ENCODE results near the gene SLC18B1.

Gene SLC18B1

GRCh38 chr6:132760256-132760655 is 38.2 kb downstream of the SLC18B1 start:
- Histone ChIP-seq H3K4me1 (ENCODE audit: control insufficient read depth in 1 of 2, insufficient read depth in 2 of 2, low read length in 2 of 2) (no peaks in the 10 kb centered on the region), H3K4me3 (ENCODE audit: low read depth in 1 of 2, low read length in 2 of 2) (no peak overlapping the region), H3K27me3 (ENCODE audit: low read depth, low read length) (no peaks in the 10 kb centered on the region), H3K36me3 (ENCODE audit: control insufficient read depth in 1 of 2, insufficient read depth in 2 of 2, low read length in 2 of 2) (no peaks in the 10 kb centered on the region), H3K9me3 (ENCODE audit: control insufficient read depth in 1 of 2, low read length in 2 of 2) (no peaks in the 10 kb centered on the region), H3K27ac (ENCODE audit: low read length) (no peak overlapping the region)

DNA sequence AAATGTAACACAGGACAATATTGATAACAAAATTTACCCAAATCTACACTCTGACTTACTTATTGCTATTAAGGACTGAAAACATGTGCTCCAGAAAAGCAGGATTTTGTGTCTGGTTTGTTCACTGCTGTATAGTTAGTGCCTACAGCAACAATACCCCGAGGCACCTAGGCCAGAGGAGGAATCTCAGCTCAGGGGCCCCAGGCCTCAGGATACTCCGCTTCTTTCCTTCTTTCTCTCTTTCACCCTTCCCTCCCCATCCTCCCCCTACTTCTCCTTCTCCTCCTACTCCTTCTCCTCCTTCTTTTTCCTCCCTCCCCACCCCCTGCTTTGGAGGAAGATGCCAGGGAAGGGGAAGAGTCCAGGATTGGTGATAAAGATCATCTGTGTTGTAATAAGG is 39.7 kb downstream of the SLC18B1 start:
- H3K9me3 ChIP-seq (ENCODE audit: control insufficient read depth in 1 of 2, low read length in 2 of 2) = no peaks in the 10 kb centered on the region
- no peaks in the 10 kb centered on the region for H3K4me1 ChIP-seq (ENCODE audit: control insufficient read depth in 1 of 2, insufficient read depth in 2 of 2, low read length in 2 of 2)
- no peak overlapping the region for H3K27ac ChIP-seq (ENCODE audit: low read length)
- H3K4me3 ChIP-seq (ENCODE audit: low read depth in 1 of 2, low read length in 2 of 2) = no peak overlapping the region
- no peaks in the 10 kb centered on the region for H3K27me3 ChIP-seq (ENCODE audit: low read depth, low read length)
- H3K36me3 ChIP-seq (ENCODE audit: control insufficient read depth in 1 of 2, insufficient read depth in 2 of 2, low read length in 2 of 2) = no peaks in the 10 kb centered on the region

- H3K36me3 ChIP-seq (ENCODE audit: control insufficient read depth in 1 of 2, insufficient read depth in 2 of 2, low read length in 2 of 2) = no peaks in the 10 kb centered on the region
- no peaks in the 10 kb centered on the region for H3K9me3 ChIP-seq (ENCODE audit: control insufficient read depth in 1 of 2, low read length in 2 of 2)
- H3K4me1 ChIP-seq (ENCODE audit: control insufficient read depth in 1 of 2, insufficient read depth in 2 of 2, low read length in 2 of 2) = no peaks in the 10 kb centered on the region
- H3K27me3 ChIP-seq (ENCODE audit: low read depth, low read length) = no peaks in the 10 kb centered on the region
- H3K27ac ChIP-seq (ENCODE audit: low read length) = no peak overlapping the region
- H3K4me3 ChIP-seq (ENCODE audit: low read depth in 1 of 2, low read length in 2 of 2) = no peak overlapping the region
Measured at GRCh38 chr6:132752255-132752654, 46.2 kb downstream of the SLC18B1 start.

DNA sequence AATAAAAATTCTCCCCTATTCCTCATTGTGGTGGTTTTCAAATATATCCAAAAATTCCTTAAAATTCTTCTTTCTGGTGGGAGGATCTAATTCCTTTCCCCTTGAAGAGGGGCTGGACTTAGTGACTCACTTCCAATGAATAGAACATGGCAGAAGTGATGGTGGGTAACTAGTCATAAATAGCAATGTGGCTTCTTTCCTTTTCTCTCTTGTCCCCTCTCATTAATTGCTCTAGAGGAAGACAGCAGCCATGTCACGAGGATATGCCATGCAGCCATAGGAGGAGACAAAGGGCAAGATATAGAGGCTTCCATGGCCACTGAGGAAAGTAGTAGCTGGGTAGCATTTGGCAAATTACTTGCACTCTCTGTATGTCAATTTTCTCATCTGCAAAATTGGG is 46.6 kb downstream of the SLC18B1 start:
- Histone ChIP-seq H3K27me3 (ENCODE audit: low read depth, low read length) (no peaks in the 10 kb centered on the region), H3K4me1 (ENCODE audit: control insufficient read depth in 1 of 2, insufficient read depth in 2 of 2, low read length in 2 of 2) (no peaks in the 10 kb centered on the region), H3K4me3 (ENCODE audit: low read depth in 1 of 2, low read length in 2 of 2) (no peak overlapping the region), H3K9me3 (ENCODE audit: control insufficient read depth in 1 of 2, low read length in 2 of 2) (no peaks in the 10 kb centered on the region), H3K36me3 (ENCODE audit: control insufficient read depth in 1 of 2, insufficient read depth in 2 of 2, low read length in 2 of 2) (no peaks in the 10 kb centered on the region), H3K27ac (ENCODE audit: low read length) (no peak overlapping the region)

- H3K36me3 ChIP-seq (ENCODE audit: control insufficient read depth in 1 of 2, insufficient read depth in 2 of 2, low read length in 2 of 2) = no peaks in the 10 kb centered on the region
- no peak overlapping the region for H3K4me3 ChIP-seq (ENCODE audit: low read depth in 1 of 2, low read length in 2 of 2)
- H3K9me3 ChIP-seq (ENCODE audit: control insufficient read depth in 1 of 2, low read length in 2 of 2) = no peaks in the 10 kb centered on the region
- H3K4me1 ChIP-seq (ENCODE audit: control insufficient read depth in 1 of 2, insufficient read depth in 2 of 2, low read length in 2 of 2) = no peaks in the 10 kb centered on the region
- no peaks in the 10 kb centered on the region for H3K27me3 ChIP-seq (ENCODE audit: low read depth, low read length)
- H3K27ac ChIP-seq (ENCODE audit: low read length) = no peak overlapping the region
Measured at GRCh38 chr6:132751306-132751705, 47.1 kb downstream of the SLC18B1 start.

- no peaks in the 10 kb centered on the region for H3K27me3 ChIP-seq (ENCODE audit: low read depth, low read length)
- no peak overlapping the region for H3K27ac ChIP-seq (ENCODE audit: low read length)
- no peak overlapping the region for H3K4me3 ChIP-seq (ENCODE audit: low read depth in 1 of 2, low read length in 2 of 2)
- H3K36me3 ChIP-seq (ENCODE audit: control insufficient read depth in 1 of 2, insufficient read depth in 2 of 2, low read length in 2 of 2) = no peaks in the 10 kb centered on the region
- no peaks in the 10 kb centered on the region for H3K4me1 ChIP-seq (ENCODE audit: control insufficient read depth in 1 of 2, insufficient read depth in 2 of 2, low read length in 2 of 2)
- no peaks in the 10 kb centered on the region for H3K9me3 ChIP-seq (ENCODE audit: control insufficient read depth in 1 of 2, low read length in 2 of 2)
Measured at GRCh38 chr6:132750455-132751248, 47.8 kb downstream of the SLC18B1 start.

- Histone ChIP-seq H3K4me1 (ENCODE audit: control insufficient read depth in 1 of 2, insufficient read depth in 2 of 2, low read length in 2 of 2) (no peaks in the 10 kb centered on the region), H3K9me3 (ENCODE audit: control insufficient read depth in 1 of 2, low read length in 2 of 2) (no peaks in the 10 kb centered on the region), H3K27me3 (ENCODE audit: low read depth, low read length) (no peaks in the 10 kb centered on the region), H3K27ac (ENCODE audit: low read length) (no peak overlapping the region), H3K4me3 (ENCODE audit: low read depth in 1 of 2, low read length in 2 of 2) (no peak overlapping the region), H3K36me3 (ENCODE audit: control insufficient read depth in 1 of 2, insufficient read depth in 2 of 2, low read length in 2 of 2) (no peaks in the 10 kb centered on the region)
Measured at GRCh38 chr6:132749111-132749510, 49.3 kb downstream of the SLC18B1 start.

DNA sequence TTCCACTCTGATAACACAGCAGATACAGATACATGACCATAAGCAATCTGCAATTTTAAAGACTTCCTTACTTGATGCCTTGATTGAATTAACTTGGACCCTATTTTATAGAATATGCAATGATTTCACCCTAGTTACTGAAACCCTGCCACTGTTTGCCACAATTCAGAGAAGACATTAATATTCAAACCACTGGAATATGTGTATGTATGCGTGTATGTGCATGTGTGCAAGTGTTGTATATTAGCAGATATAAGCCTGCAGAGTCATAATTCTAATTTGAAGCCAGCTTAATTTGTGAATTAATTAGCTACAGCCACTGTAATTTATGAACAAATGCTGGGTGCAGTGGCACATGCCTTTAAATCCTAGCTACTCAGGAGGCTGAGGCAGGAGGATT is 50.0 kb downstream of the SLC18B1 start:
- no peaks in the 10 kb centered on the region for H3K27me3 ChIP-seq (ENCODE audit: low read depth, low read length)
- H3K4me1 ChIP-seq (ENCODE audit: control insufficient read depth in 1 of 2, insufficient read depth in 2 of 2, low read length in 2 of 2) = no peaks in the 10 kb centered on the region
- H3K9me3 ChIP-seq (ENCODE audit: control insufficient read depth in 1 of 2, low read length in 2 of 2) = no peaks in the 10 kb centered on the region
- H3K4me3 ChIP-seq (ENCODE audit: low read depth in 1 of 2, low read length in 2 of 2) = no peak overlapping the region
- no peaks in the 10 kb centered on the region for H3K36me3 ChIP-seq (ENCODE audit: control insufficient read depth in 1 of 2, insufficient read depth in 2 of 2, low read length in 2 of 2)
- no peak overlapping the region for H3K27ac ChIP-seq (ENCODE audit: low read length)

DNA sequence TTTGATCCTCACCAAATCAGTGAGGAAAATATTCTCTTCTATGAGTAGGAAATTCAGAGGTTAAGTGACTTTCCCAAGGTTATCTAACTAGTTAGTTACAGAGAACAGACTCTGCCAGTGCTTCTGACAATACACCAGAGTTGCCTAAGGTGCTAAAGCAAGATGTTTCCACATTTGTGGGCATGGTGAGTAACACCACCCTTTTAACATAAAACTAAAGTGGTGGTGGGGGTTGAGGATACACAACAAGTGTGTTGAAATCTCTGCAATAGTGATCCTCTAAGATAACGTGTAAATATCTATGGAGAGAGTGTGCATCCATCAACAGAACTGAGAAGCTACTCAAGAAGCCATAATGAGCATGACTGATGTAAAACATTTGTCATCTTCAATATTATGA is 52.4 kb downstream of the SLC18B1 start:
- no peaks in the 10 kb centered on the region for H3K9me3 ChIP-seq (ENCODE audit: control insufficient read depth in 1 of 2, low read length in 2 of 2)
- no peak overlapping the region for H3K4me3 ChIP-seq (ENCODE audit: low read depth in 1 of 2, low read length in 2 of 2)
- no peak overlapping the region for H3K27ac ChIP-seq (ENCODE audit: low read length)
- H3K27me3 ChIP-seq (ENCODE audit: low read depth, low read length) = no peaks in the 10 kb centered on the region
- no peaks in the 10 kb centered on the region for H3K4me1 ChIP-seq (ENCODE audit: control insufficient read depth in 1 of 2, insufficient read depth in 2 of 2, low read length in 2 of 2)
- H3K36me3 ChIP-seq (ENCODE audit: control insufficient read depth in 1 of 2, insufficient read depth in 2 of 2, low read length in 2 of 2) = no peaks in the 10 kb centered on the region

GRCh38 chr6:132742495-132742894 is 55.9 kb downstream of the SLC18B1 start:
- H3K27ac ChIP-seq (ENCODE audit: low read length) = no peak overlapping the region
- H3K36me3 ChIP-seq (ENCODE audit: control insufficient read depth in 1 of 2, insufficient read depth in 2 of 2, low read length in 2 of 2) = no peaks in the 10 kb centered on the region
- H3K4me1 ChIP-seq (ENCODE audit: control insufficient read depth in 1 of 2, insufficient read depth in 2 of 2, low read length in 2 of 2) = no peaks in the 10 kb centered on the region
- no peaks in the 10 kb centered on the region for H3K9me3 ChIP-seq (ENCODE audit: control insufficient read depth in 1 of 2, low read length in 2 of 2)
- no peak overlapping the region for H3K4me3 ChIP-seq (ENCODE audit: low read depth in 1 of 2, low read length in 2 of 2)
- H3K27me3 ChIP-seq (ENCODE audit: low read depth, low read length) = no peaks in the 10 kb centered on the region

GRCh38 chr6:132741281-132741680 is 57.2 kb downstream of the SLC18B1 start:
- no peaks in the 10 kb centered on the region for H3K27me3 ChIP-seq (ENCODE audit: low read depth, low read length)
- H3K27ac ChIP-seq (ENCODE audit: low read length) = no peak overlapping the region
- no peaks in the 10 kb centered on the region for H3K9me3 ChIP-seq (ENCODE audit: control insufficient read depth in 1 of 2, low read length in 2 of 2)
- H3K4me3 ChIP-seq (ENCODE audit: low read depth in 1 of 2, low read length in 2 of 2) = no peak overlapping the region
- no peaks in the 10 kb centered on the region for H3K4me1 ChIP-seq (ENCODE audit: control insufficient read depth in 1 of 2, insufficient read depth in 2 of 2, low read length in 2 of 2)
- H3K36me3 ChIP-seq (ENCODE audit: control insufficient read depth in 1 of 2, insufficient read depth in 2 of 2, low read length in 2 of 2) = no peaks in the 10 kb centered on the region

- Histone ChIP-seq H3K4me3 (ENCODE audit: low read depth in 1 of 2, low read length in 2 of 2) (no peak overlapping the region), H3K4me1 (ENCODE audit: control insufficient read depth in 1 of 2, insufficient read depth in 2 of 2, low read length in 2 of 2) (peaks cover 0 to 7% of the 10 kb centered on the region in 2 donors), H3K27ac (ENCODE audit: low read length) (no peak overlapping the region), H3K27me3 (ENCODE audit: low read depth, low read length) (no peaks in the 10 kb centered on the region), H3K9me3 (ENCODE audit: control insufficient read depth in 1 of 2, low read length in 2 of 2) (no peaks in the 10 kb centered on the region), H3K36me3 (ENCODE audit: control insufficient read depth in 1 of 2, insufficient read depth in 2 of 2, low read length in 2 of 2) (no peaks in the 10 kb centered on the region)
Measured at GRCh38 chr6:132736239-132736638, 62.2 kb downstream of the SLC18B1 start.

Data from muscle layer of duodenum (tissue), 2 donors.